Right atrium auricular region (tissue), 2 donors: ENCODE measurements around the gene ZIC5. TPM values are rescaled to one million over a fixed set of nuclear protein-coding genes. Genes with fewer than 3 reads are reported as not detected.

Experiments used
- DNase-seq: peaks from one replicate; pipeline ENCODE4 v3.0.0-alpha.2; 2019; ENCODE audit warnings: low spot score
- H3K27ac ChIP-seq, 2 donors: fragments of 200-600 bp; sonication (generic); 1 replicate in 1 of 2; 2 replicates in 1 of 2; pipeline ENCODE4 v1.5.1; 2016 to 2019
- H3K27me3 ChIP-seq, 2 donors: fragments of 200-600 bp; sonication (generic); one replicate each; pipeline versions ENCODE4 v1.5.1 to v1.6.0; 2017 to 2019
- H3K36me3 ChIP-seq: fragments of 200-600 bp; sonication (generic); one replicate; pipeline ENCODE4 v1.5.1; 2016
- H3K4me1 ChIP-seq, 2 donors: fragments of 200-600 bp; sonication (generic); one replicate each; pipeline versions ENCODE4 v1.5.1 to v1.6.0; 2017 to 2019
- H3K4me3 ChIP-seq, 2 donors: fragments of 200-600 bp; sonication (generic); 1 replicate in 1 of 2; 2 replicates in 1 of 2; pipeline ENCODE4 v1.5.1; 2017 to 2019; ENCODE audit warnings: mild to moderate bottlenecking in 1 of 2, moderate library complexity in 1 of 2
- H3K9me3 ChIP-seq, 2 donors: fragments of 200-600 bp; sonication (generic); one replicate each; pipeline ENCODE4 v1.5.1; 2019
- CTCF ChIP-seq, 2 donors: fragments of 200-600 bp; sonication (generic); IDR thresholded peaks; one replicate each; pipeline ENCODE4 v1.5.1; 2019; ENCODE audit warnings: antibody characterized with exemption in 2 of 2
- total RNA-seq, 2 donors: library from RNA; depleted of rRNA; stranded (reverse); fragments of >200 nt; gene quantifications; one replicate each; pipeline ENCODE4 v1.1.0, GENCODE V29; 2016

Gene ZIC5
- total RNA-seq, 2 donors from 2014 or later: not detected

- H3K36me3 ChIP-seq: no peaks in the 10 kb centered on the region
- no peak overlapping the region for H3K27ac ChIP-seq
- H3K4me3 ChIP-seq: no peak overlapping the region
- H3K27me3 ChIP-seq: peaks cover 72 to 81% of the 10 kb centered on the region in 2 donors
- peaks cover 0 to 25% of the 10 kb centered on the region in 2 donors for H3K4me1 ChIP-seq
- no peak for DNase-seq
- no peak for TF ChIP-seq CTCF (IDR thresholded peaks at IDR 0.05)
- H3K9me3 ChIP-seq: no peaks in the 10 kb centered on the region
Measured at GRCh38 chr13:99989276-99990125, 17.9 kb upstream of the ZIC5 start.

- no peaks in the 10 kb centered on the region for H3K9me3 ChIP-seq
- H3K36me3 ChIP-seq: no peaks in the 10 kb centered on the region
- no peak overlapping the region for H3K27ac ChIP-seq
- no peak overlapping the region for H3K4me3 ChIP-seq
- H3K27me3 ChIP-seq: peaks cover 74 to 81% of the 10 kb centered on the region in 2 donors
- no peak for TF ChIP-seq CTCF (IDR thresholded peaks at IDR 0.05)
- DNase-seq: no peak
- peaks cover 0 to 25% of the 10 kb centered on the region in 2 donors for H3K4me1 ChIP-seq
Measured at GRCh38 chr13:99988529-99989275, 17.1 kb upstream of the ZIC5 start.

- H3K4me1 ChIP-seq: peaks cover 0 to 32% of the 10 kb centered on the region in 2 donors
- no peaks in the 10 kb centered on the region for H3K9me3 ChIP-seq
- DNase-seq: no peak
- H3K27ac ChIP-seq: no peak overlapping the region
- H3K36me3 ChIP-seq: no peaks in the 10 kb centered on the region
- H3K27me3 ChIP-seq: peaks cover 75 to 88% of the 10 kb centered on the region in 2 donors
- H3K4me3 ChIP-seq: no peak overlapping the region
- TF ChIP-seq CTCF (IDR thresholded peaks at IDR 0.05): no peak
Measured at GRCh38 chr13:99987154-99988019, 15.8 kb upstream of the ZIC5 start.

GRCh38 chr13:99986741-99987140, 15.2 kb upstream of the ZIC5 start:
- no peak overlapping the region for H3K4me3 ChIP-seq
- no peak for TF ChIP-seq CTCF (IDR thresholded peaks at IDR 0.05)
- peaks cover 0 to 38% of the 10 kb centered on the region in 2 donors for H3K4me1 ChIP-seq
- no peaks in the 10 kb centered on the region for H3K9me3 ChIP-seq
- DNase-seq: no peak
- H3K27ac ChIP-seq: no peak overlapping the region
- no peaks in the 10 kb centered on the region for H3K36me3 ChIP-seq
- peaks cover 75 to 88% of the 10 kb centered on the region in 2 donors for H3K27me3 ChIP-seq

- DNase-seq: no peak
- H3K4me1 ChIP-seq: peaks cover 0 to 44% of the 10 kb centered on the region in 2 donors
- H3K4me3 ChIP-seq: no peak overlapping the region
Measured at GRCh38 chr13:99985886-99986527, 14.4 kb upstream of the ZIC5 start.

More at GRCh38 chr13:99985886-99986527, 14.4 kb upstream of the ZIC5 start:
- no peak overlapping the region for H3K27ac ChIP-seq
- peaks cover 72 to 88% of the 10 kb centered on the region in 2 donors for H3K27me3 ChIP-seq
- H3K36me3 ChIP-seq: no peaks in the 10 kb centered on the region
- H3K9me3 ChIP-seq: no peaks in the 10 kb centered on the region
- TF ChIP-seq CTCF (IDR thresholded peaks at IDR 0.05): no peak
